Effector CD4-positive, alpha-beta T cell (primary cell): ENCODE measurements around the gene PRSS22.

ENCODE experiments used
- DNase-seq: peaks from one replicate; pipeline ENCODE4 v3.0.0-alpha.2; 2020

Gene PRSS22

GRCh38 chr16:2813771-2814221, 44.2 kb downstream of the PRSS22 start:
- no peak for DNase-seq

- DNase-seq: no peak
Measured at GRCh38 chr16:2811703-2812471, 46.1 kb downstream of the PRSS22 start.

- DNase-seq: no peak
Measured at GRCh38 chr16:2810651-2811050, 47.3 kb downstream of the PRSS22 start.

GRCh38 chr16:2809149-2809760, 48.7 kb downstream of the PRSS22 start:
- DNase-seq: no peak

GRCh38 chr16:2808181-2808580, 49.8 kb downstream of the PRSS22 start:
- DNase-seq: no peak

GRCh38 chr16:2806286-2806685, 51.7 kb downstream of the PRSS22 start:
- no peak for DNase-seq

GRCh38 chr16:2804728-2805127, 53.2 kb downstream of the PRSS22 start:
- no peak for DNase-seq

GRCh38 chr16:2803545-2804195, 54.3 kb downstream of the PRSS22 start:
- no peak for DNase-seq
